Keratinocyte (primary cell): ENCODE results near the gene PNRC1. TPM values are rescaled to one million over a fixed set of nuclear protein-coding genes. Genes with fewer than 3 reads are reported as not detected.

Experiments
- DNase-seq: peaks from one replicate; pipeline ENCODE4 v3.0.0-alpha.2; 2011; ENCODE audit warnings: low read depth, missing footprints, low spot score
- FAIRE-seq: peaks from 2 replicates; lab custom pipeline; 2011; peaks lifted over from hg19 to GRCh38; lab: Jason Lieb, UNC
- H2AFZ ChIP-seq: 2 replicates; pipeline ENCODE4 v1.6.0; 2012; ENCODE audit warnings: low read length, control low read depth, inconsistent platforms; ENCODE audit not compliant: control insufficient read depth
- H3K27ac ChIP-seq: 2 replicates; pipeline ENCODE4 v1.5.1; 2011; ENCODE audit warnings: low read length; ENCODE audit not compliant: control insufficient read depth, insufficient read depth
- H3K27me3 ChIP-seq: 3 replicates; pipeline ENCODE4 v1.6.0; 2011; ENCODE audit warnings: low read length; ENCODE audit not compliant: control insufficient read depth, insufficient read depth; ENCODE audit errors: extremely low read depth
- H3K36me3 ChIP-seq, 2 experiments: 2 replicates in 1 of 2; 3 replicates in 1 of 2; pipeline ENCODE4 v1.5.1; 2011; ENCODE audit warnings: low read length in 2 of 2, mild to moderate bottlenecking in 1 of 2; ENCODE audit not compliant: control insufficient read depth in 2 of 2, insufficient read depth in 2 of 2; ENCODE audit errors: extremely low read depth in 1 of 2
- H3K4me1 ChIP-seq: 3 replicates; pipeline ENCODE4 v1.5.1; 2011; ENCODE audit warnings: low read length; ENCODE audit not compliant: control insufficient read depth, insufficient read depth; ENCODE audit errors: extremely low read depth
- H3K4me2 ChIP-seq: 3 replicates; pipeline ENCODE4 v1.6.0; 2011; ENCODE audit warnings: low read depth, low read length; ENCODE audit not compliant: control insufficient read depth, insufficient read depth; ENCODE audit errors: extremely low read depth
- H3K4me3 ChIP-seq, 3 experiments: fragments of 200-600 bp in 1 of 3; sonication (generic) in 1 of 3; 2 replicates in 2 of 3; 3 replicates in 1 of 3; pipeline ENCODE4 v1.5.1; 2011 to 2016; ENCODE audit warnings: low read length in 3 of 3, mild to moderate bottlenecking in 3 of 3, control low read depth in 2 of 3, inconsistent platforms in 1 of 3, low read depth in 1 of 3, mixed read lengths in 1 of 3, mixed run types in 1 of 3, moderate library complexity in 1 of 3; ENCODE audit not compliant: control insufficient read depth in 2 of 3, insufficient read depth in 2 of 3; ENCODE audit errors: extremely low read depth in 1 of 3
- H3K79me2 ChIP-seq: 2 replicates; pipeline ENCODE4 v1.6.0; 2012; ENCODE audit warnings: low read length; ENCODE audit not compliant: control insufficient read depth, insufficient read depth
- H3K9ac ChIP-seq: 3 replicates; pipeline ENCODE4 v1.6.0; 2011; ENCODE audit warnings: low read length; ENCODE audit not compliant: control insufficient read depth, insufficient read depth; ENCODE audit errors: extremely low read depth
- H3K9me1 ChIP-seq: 3 replicates; pipeline ENCODE4 v1.6.0; 2011; ENCODE audit warnings: low read length; ENCODE audit not compliant: control insufficient read depth, insufficient read depth; ENCODE audit errors: extremely low read depth
- H3K9me3 ChIP-seq: 2 replicates; pipeline ENCODE4 v1.5.1; 2012; ENCODE audit warnings: low read depth, low read length; ENCODE audit not compliant: control insufficient read depth
- H4K20me1 ChIP-seq: 3 replicates; pipeline ENCODE4 v1.6.0; 2011; ENCODE audit warnings: low read length; ENCODE audit not compliant: control insufficient read depth, insufficient read depth; ENCODE audit errors: extremely low read depth
- EZH2 ChIP-seq: IDR thresholded peaks from one replicate; pipeline ENCODE4 v1.6.1; 2012; ENCODE audit warnings: inconsistent platforms, mild to moderate bottlenecking, low read length, moderate library complexity
- dilution Hi-C: fragments of 300-500 bp; cut with MboI; formaldehyde crosslinking; loops from one replicate; pipeline ENCODE4 v1.7.0; 2020; ENCODE audit warnings: low sequenced_read_pairs; ENCODE audit not compliant: extremely low pct_ligation_motif_present
- polyA plus RNA-seq, 5 experiments: library from polyadenylated mRNA; depleted of rRNA in 3 of 5; stranded (reverse) in 3 of 5; stranded (forward) in 1 of 5; unstranded in 1 of 5; fragments of >200 nt; gene quantifications; 1 replicate in 1 of 5; 2 replicates in 3 of 5; 3 replicates in 1 of 5; pipeline versions ENCODE4 v1.2.1 to v1.2.3, GENCODE V29; 2011 to 2012; ENCODE audit warnings: missing spikeins in 2 of 5, low read depth in 1 of 5, low replicate concordance in 1 of 5
- TF ChIP-seq, protein P1 (sequence below), 3 experiments: IDR thresholded peaks in 1 of 3; conservative IDR thresholded peaks in 1 of 3; optimal IDR thresholded peaks in 1 of 3; 2 replicates in 2 of 3; 3 replicates in 1 of 3; pipeline versions ENCODE3 to v1.5.1; 2011; ENCODE audit warnings: low read length in 3 of 3, mild to moderate bottlenecking in 3 of 3, moderate library complexity in 2 of 3, control low read depth in 1 of 3, inconsistent platforms in 1 of 3; ENCODE audit not compliant: insufficient read depth in 2 of 3; ENCODE audit errors: extremely low read depth in 1 of 3

Gene PNRC1
- polyA plus RNA-seq, 1 donor (not counting 4 experiments of a cell fraction or from before 2014, with no cell fraction given) = 34.6 TPM

DNA sequence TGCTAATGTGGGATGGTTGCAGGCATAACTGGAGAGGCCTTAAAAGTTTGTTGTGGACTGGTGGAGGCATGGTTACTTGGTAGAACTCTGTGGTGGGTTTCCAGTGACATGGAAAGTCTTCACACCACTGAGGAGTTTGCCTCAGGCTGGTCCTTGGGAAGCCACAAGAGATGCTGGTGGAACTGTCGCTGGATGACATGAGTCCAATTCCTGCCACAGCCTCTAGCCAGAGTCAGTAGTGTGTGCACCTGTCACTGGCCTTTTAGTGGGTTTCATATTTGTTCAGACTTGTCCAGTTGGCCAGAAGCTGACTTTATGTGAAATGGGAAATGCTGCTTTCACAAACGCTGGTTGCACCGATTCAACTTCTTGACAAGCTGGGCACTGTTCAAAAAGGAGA, 51.0 kb downstream of the PNRC1 start:
- no peaks in the 10 kb centered on the region for H3K36me3 ChIP-seq
- dilution Hi-C loops = no loop called here
- H2AFZ ChIP-seq = no peak overlapping the region

DNA sequence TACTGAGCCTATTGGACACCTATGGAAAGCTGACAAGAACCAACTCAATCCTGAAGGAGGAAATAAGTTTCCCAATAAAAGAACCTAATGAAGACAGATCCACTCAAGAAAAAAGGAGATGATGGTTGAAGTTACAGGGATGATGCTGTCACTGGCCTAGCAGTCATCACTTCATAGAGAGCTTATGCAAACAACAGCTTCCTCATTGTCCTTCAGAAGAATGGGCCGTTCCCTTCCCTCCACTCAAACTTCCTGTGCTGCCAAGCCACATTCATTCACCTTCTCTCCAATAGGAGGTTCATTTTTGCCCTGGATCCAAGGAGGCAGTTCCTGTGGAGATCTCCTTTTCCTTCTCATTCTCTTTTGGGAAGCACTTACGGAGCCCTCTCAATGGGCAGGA, 51.5 kb downstream of the PNRC1 start:
- dilution Hi-C loops = no loop called here
- Histone ChIP-seq H3K36me3 (no peaks in the 10 kb centered on the region), H4K20me1 (no peaks in the 10 kb centered on the region), H3K4me3 (no peak overlapping the region), H3K27me3 (no peaks in the 10 kb centered on the region), H3K4me2 (no peak overlapping the region), H3K79me2 (no peaks in the 10 kb centered on the region), H3K9me3 (no peaks in the 10 kb centered on the region), H2AFZ (no peak overlapping the region), H3K9me1 (no peaks in the 10 kb centered on the region), H3K4me1 (no peaks in the 10 kb centered on the region), H3K9ac (no peak overlapping the region), H3K27ac (no peak overlapping the region)
- FAIRE-seq (no peak), DNase-seq (no peak)
- TF ChIP-seq, protein P1, sequence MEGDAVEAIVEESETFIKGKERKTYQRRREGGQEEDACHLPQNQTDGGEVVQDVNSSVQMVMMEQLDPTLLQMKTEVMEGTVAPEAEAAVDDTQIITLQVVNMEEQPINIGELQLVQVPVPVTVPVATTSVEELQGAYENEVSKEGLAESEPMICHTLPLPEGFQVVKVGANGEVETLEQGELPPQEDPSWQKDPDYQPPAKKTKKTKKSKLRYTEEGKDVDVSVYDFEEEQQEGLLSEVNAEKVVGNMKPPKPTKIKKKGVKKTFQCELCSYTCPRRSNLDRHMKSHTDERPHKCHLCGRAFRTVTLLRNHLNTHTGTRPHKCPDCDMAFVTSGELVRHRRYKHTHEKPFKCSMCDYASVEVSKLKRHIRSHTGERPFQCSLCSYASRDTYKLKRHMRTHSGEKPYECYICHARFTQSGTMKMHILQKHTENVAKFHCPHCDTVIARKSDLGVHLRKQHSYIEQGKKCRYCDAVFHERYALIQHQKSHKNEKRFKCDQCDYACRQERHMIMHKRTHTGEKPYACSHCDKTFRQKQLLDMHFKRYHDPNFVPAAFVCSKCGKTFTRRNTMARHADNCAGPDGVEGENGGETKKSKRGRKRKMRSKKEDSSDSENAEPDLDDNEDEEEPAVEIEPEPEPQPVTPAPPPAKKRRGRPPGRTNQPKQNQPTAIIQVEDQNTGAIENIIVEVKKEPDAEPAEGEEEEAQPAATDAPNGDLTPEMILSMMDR (optimal IDR thresholded peaks at IDR 0.05 in 1 of 3, IDR thresholded peaks at IDR 0.05 in 1 of 3, conservative IDR thresholded peaks at IDR 0.05 in 1 of 3; ENCODE audit: extremely low read depth in 1 of 3, insufficient read depth in 2 of 3, low read length in 3 of 3) = no peak
- no peak for TF ChIP-seq EZH2

More for the DNA sequence above, 51.0 kb downstream of the PNRC1 start:
- Histone ChIP-seq H3K4me2 (no peak overlapping the region), H3K9me3 (no peaks in the 10 kb centered on the region), H3K27ac (no peak overlapping the region), H3K79me2 (no peaks in the 10 kb centered on the region), H3K9me1 (no peaks in the 10 kb centered on the region), H4K20me1 (no peaks in the 10 kb centered on the region), H3K4me1 (no peaks in the 10 kb centered on the region), H3K4me3 (no peak overlapping the region), H3K9ac (no peak overlapping the region), H3K27me3 (no peaks in the 10 kb centered on the region)
- no peak for FAIRE-seq
- no peak for DNase-seq
- TF ChIP-seq EZH2 = no peak
- TF ChIP-seq, protein P1 (optimal IDR thresholded peaks at IDR 0.05 in 1 of 3, IDR thresholded peaks at IDR 0.05 in 1 of 3, conservative IDR thresholded peaks at IDR 0.05 in 1 of 3; ENCODE audit: extremely low read depth in 1 of 3, insufficient read depth in 2 of 3, low read length in 3 of 3) = no peak
